Measurements from ENCODE around the gene MAP10. TPM values are rescaled to one million over a fixed set of nuclear protein-coding genes. Genes with fewer than 3 reads are reported as not detected.

Gene MAP10
- total RNA-seq, 1 donor from 2014 or later, result 1.1 TPM

- no peak for DNase-seq (ENCODE audit: low spot score)
Observed at GRCh38 chr1:232854798-232855159, 49.6 kb downstream of the MAP10 start.

GRCh38 chr1:232856541-232856940 lies 51.3 kb downstream of the MAP10 start:
- no peak for DNase-seq (ENCODE audit: low spot score)

Other genes with a start within 250 kb of the MAP10 start
- gene SIPA1L2, start 175.3 kb upstream of the MAP10 start, total RNA-seq, result 28.3 TPM
- gene NTPCR, start 145.2 kb downstream of the MAP10 start, total RNA-seq, result 33.5 TPM